Uterus (tissue), 2 donors: Measurements from ENCODE around the gene ITPR2.

Source experiments
- POLR2A ChIP-seq, 2 donors: fragments of 450-650 bp; IDR thresholded peaks; one replicate each; pipeline ENCODE4 v1.6.1; 2016; ENCODE audit warnings: antibody characterized with exemption in 2 of 2, mild to moderate bottlenecking in 1 of 2, moderate library complexity in 1 of 2
- TF ChIP-seq, protein P1 (sequence below), 4 experiments: fragments of 200-600 bp in 2 of 4; fragments of 450-650 bp in 2 of 4; sonication (generic) in 2 of 4; IDR thresholded peaks; one replicate each; pipeline ENCODE4 v1.5.1; 2016 to 2019; ENCODE audit warnings: antibody characterized with exemption in 4 of 4, mild to moderate bottlenecking in 2 of 4, moderate library complexity in 1 of 4

DNA sequence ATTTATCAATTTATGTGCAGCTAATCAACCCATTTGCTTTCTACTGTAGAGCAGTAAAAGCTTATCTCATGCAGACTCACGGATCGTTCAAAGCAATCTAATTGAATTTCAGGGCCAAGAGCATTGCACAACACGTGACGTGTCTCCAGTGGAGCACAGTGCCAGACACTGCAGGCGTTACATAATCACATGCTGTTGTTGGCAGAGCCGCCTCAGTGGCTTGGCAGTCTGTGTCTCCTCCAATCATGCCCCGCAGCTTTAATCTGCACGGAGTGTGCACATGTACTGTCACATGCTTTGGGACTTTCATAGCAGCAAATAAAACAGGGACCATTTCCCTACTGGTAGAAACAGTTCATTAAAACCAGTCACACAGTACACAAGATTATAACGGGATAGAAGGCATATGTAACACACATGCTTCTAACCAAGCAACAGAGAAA, 309.3 kb downstream of the ITPR2 start:
- TF ChIP-seq, protein P1, sequence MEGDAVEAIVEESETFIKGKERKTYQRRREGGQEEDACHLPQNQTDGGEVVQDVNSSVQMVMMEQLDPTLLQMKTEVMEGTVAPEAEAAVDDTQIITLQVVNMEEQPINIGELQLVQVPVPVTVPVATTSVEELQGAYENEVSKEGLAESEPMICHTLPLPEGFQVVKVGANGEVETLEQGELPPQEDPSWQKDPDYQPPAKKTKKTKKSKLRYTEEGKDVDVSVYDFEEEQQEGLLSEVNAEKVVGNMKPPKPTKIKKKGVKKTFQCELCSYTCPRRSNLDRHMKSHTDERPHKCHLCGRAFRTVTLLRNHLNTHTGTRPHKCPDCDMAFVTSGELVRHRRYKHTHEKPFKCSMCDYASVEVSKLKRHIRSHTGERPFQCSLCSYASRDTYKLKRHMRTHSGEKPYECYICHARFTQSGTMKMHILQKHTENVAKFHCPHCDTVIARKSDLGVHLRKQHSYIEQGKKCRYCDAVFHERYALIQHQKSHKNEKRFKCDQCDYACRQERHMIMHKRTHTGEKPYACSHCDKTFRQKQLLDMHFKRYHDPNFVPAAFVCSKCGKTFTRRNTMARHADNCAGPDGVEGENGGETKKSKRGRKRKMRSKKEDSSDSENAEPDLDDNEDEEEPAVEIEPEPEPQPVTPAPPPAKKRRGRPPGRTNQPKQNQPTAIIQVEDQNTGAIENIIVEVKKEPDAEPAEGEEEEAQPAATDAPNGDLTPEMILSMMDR (IDR thresholded peaks at IDR 0.05): peak in 1 of 4 experiments; percentile 19
- no peak for TF ChIP-seq POLR2A (IDR thresholded peaks at IDR 0.05)
